Measurements from ENCODE around the gene MYL4.
"Not testable (repeated sequence)": the region's sequence is repeated elsewhere in the genome, so short reads cannot be mapped to it uniquely, and the experiment has no call there.

The MYL4 gene

GRCh38 chr17:47239967-47240651 is 31.0 kb downstream of the MYL4 start:
- DNase-seq (ENCODE audit: extremely low read depth in 1 of 2, low read depth in 1 of 2) = no peak

GRCh38 chr17:47240806-47241205 is 31.7 kb downstream of the MYL4 start:
- no peak for DNase-seq (ENCODE audit: extremely low read depth in 1 of 2, low read depth in 1 of 2)

- DNase-seq (ENCODE audit: extremely low read depth in 1 of 2, low read depth in 1 of 2) = no peak
Observed at GRCh38 chr17:47242648-47243047, 33.5 kb downstream of the MYL4 start.

- DNase-seq (ENCODE audit: extremely low read depth in 1 of 2, low read depth in 1 of 2) = no peak
Observed at GRCh38 chr17:47243737-47244598, 34.8 kb downstream of the MYL4 start.

GRCh38 chr17:47244697-47245096 is 35.5 kb downstream of the MYL4 start:
- DNase-seq (ENCODE audit: extremely low read depth in 1 of 2, low read depth in 1 of 2) = no peak

GRCh38 chr17:47246120-47246519 is 37.0 kb downstream of the MYL4 start:
- DNase-seq (ENCODE audit: extremely low read depth in 1 of 2, low read depth in 1 of 2) = no peak

GRCh38 chr17:47250855-47251254 is 41.7 kb downstream of the MYL4 start:
- DNase-seq (ENCODE audit: extremely low read depth in 1 of 2, low read depth in 1 of 2) = no peak

GRCh38 chr17:47251421-47251940 is 42.3 kb downstream of the MYL4 start:
- no peak for DNase-seq (ENCODE audit: extremely low read depth in 1 of 2, low read depth in 1 of 2)

- no peak for DNase-seq (ENCODE audit: extremely low read depth in 1 of 2, low read depth in 1 of 2)
Observed at GRCh38 chr17:47252209-47252608, 43.1 kb downstream of the MYL4 start.

- no peak for DNase-seq (ENCODE audit: extremely low read depth in 1 of 2, low read depth in 1 of 2)
Observed at GRCh38 chr17:47252766-47253512, 43.8 kb downstream of the MYL4 start.

- DNase-seq (ENCODE audit: extremely low read depth in 1 of 2, low read depth in 1 of 2) = peak; percentile 39 to 50
Observed at GRCh38 chr17:47253541-47254402, 44.6 kb downstream of the MYL4 start, which contains the start of gene ITGB3. TSS of gene ITGB3 (plus strand) at chr17:47253827. CDS start at chr17:47253862, 35 bp downstream.

- no peak for DNase-seq (ENCODE audit: extremely low read depth in 1 of 2, low read depth in 1 of 2)
Observed at GRCh38 chr17:47254403-47254943, 45.3 kb downstream of the MYL4 start.

GRCh38 chr17:47257651-47258339 is 48.6 kb downstream of the MYL4 start:
- no peak for DNase-seq (ENCODE audit: extremely low read depth in 1 of 2, low read depth in 1 of 2)

GRCh38 chr17:47262586-47262985 is 53.4 kb downstream of the MYL4 start:
- DNase-seq (ENCODE audit: extremely low read depth in 1 of 2, low read depth in 1 of 2) = no peak

GRCh38 chr17:47264166-47264565 is 55.0 kb downstream of the MYL4 start:
- DNase-seq (ENCODE audit: extremely low read depth in 1 of 2, low read depth in 1 of 2) = no peak

- DNase-seq (ENCODE audit: extremely low read depth in 1 of 2, low read depth in 1 of 2) = no peak
Observed at GRCh38 chr17:47265983-47266541, 56.9 kb downstream of the MYL4 start.

- no peak for DNase-seq (ENCODE audit: extremely low read depth in 1 of 2, low read depth in 1 of 2)
Observed at GRCh38 chr17:47266782-47267181, 57.6 kb downstream of the MYL4 start.

GRCh38 chr17:47267354-47267828 is 58.2 kb downstream of the MYL4 start:
- no peak for DNase-seq (ENCODE audit: extremely low read depth in 1 of 2, low read depth in 1 of 2)

- DNase-seq (ENCODE audit: extremely low read depth in 1 of 2, low read depth in 1 of 2) = not testable (repeated sequence)
Observed at GRCh38 chr17:47268964-47269363, 59.8 kb downstream of the MYL4 start.

Data from stimulated activated CD8-positive, alpha-beta memory T cell treated with anti-CD3 and anti-CD28 coated beads, Interleukin-7, amount 100 ng/mL, for 48 hours (primary cell).